Transverse colon (tissue), 4 donors: ENCODE data around the gene NSD1. TPM values are rescaled to one million over a fixed set of nuclear protein-coding genes. Genes with fewer than 3 reads are reported as not detected.

Experiments
- DNase-seq: peaks from one replicate; pipeline ENCODE4 v3.0.0-alpha.2; 2019
- H3K27ac ChIP-seq, 4 donors: fragments of 200-600 bp; sonication (generic); 2 replicates each; pipeline ENCODE4 v1.5.1; 2016 to 2018; ENCODE audit warnings: inconsistent platforms in 4 of 4
- H3K27me3 ChIP-seq: fragments of 200-600 bp; sonication (generic); 2 replicates; pipeline ENCODE4 v1.5.1; 2017; ENCODE audit warnings: inconsistent platforms
- H3K36me3 ChIP-seq, 4 donors: fragments of 200-600 bp; sonication (generic); 2 replicates each; pipeline ENCODE4 v1.5.1; 2017 to 2019; ENCODE audit warnings: inconsistent platforms in 4 of 4
- H3K4me1 ChIP-seq, 4 donors: fragments of 200-600 bp; sonication (generic); 2 replicates each; pipeline ENCODE4 v1.5.1; 2017 to 2020; ENCODE audit warnings: inconsistent platforms in 4 of 4
- H3K4me3 ChIP-seq, 4 donors: fragments of 200-600 bp; sonication (generic); 1 replicate in 1 of 4; 2 replicates in 3 of 4; pipeline versions ENCODE4 v1.5.1 to v1.6.1; 2017 to 2019; ENCODE audit warnings: inconsistent platforms in 4 of 4
- H3K9me3 ChIP-seq, 2 donors: fragments of 200-600 bp; sonication (generic); 2 replicates each; pipeline ENCODE4 v1.5.1; 2017 to 2019; ENCODE audit warnings: inconsistent platforms in 2 of 2
- CTCF ChIP-seq, 5 experiments: fragments of 200-600 bp in 3 of 5; fragments of 450-650 bp in 2 of 5; sonication (generic) in 3 of 5; IDR thresholded peaks; 1 replicate in 2 of 5; 2 replicates in 3 of 5; pipeline ENCODE4 v1.5.1; 2016 to 2017; ENCODE audit warnings: antibody characterized with exemption in 5 of 5, inconsistent platforms in 3 of 5, mild to moderate bottlenecking in 2 of 5, moderate library complexity in 1 of 5
- EP300 ChIP-seq: sonication (generic); formaldehyde crosslinking; IDR thresholded peaks from one replicate; pipeline ENCODE4 v1.6.1; 2017; ENCODE audit warnings: antibody characterized with exemption, low read depth
- POLR2A ChIP-seq: fragments of 450-650 bp; IDR thresholded peaks from one replicate; pipeline ENCODE4 v1.6.1; 2016; ENCODE audit warnings: antibody characterized with exemption, mild to moderate bottlenecking, moderate library complexity
- POLR2AphosphoS5 ChIP-seq, 3 donors: sonication (generic); formaldehyde crosslinking; IDR thresholded peaks; one replicate each; pipeline ENCODE4 v1.6.1; 2016; ENCODE audit warnings: antibody characterized with exemption in 3 of 3
- WGBS, 2 donors: methylation state at CpG; one replicate each; pipeline ENCODE4 v1.1.5; 2018; ENCODE audit warnings: low coverage in 1 of 2; 5-methylcytosine and 5-hydroxymethylcytosine counted together
- in situ Hi-C, 4 donors: fragments of 200-750 bp; cut with MboI; loops; one replicate each; pipeline versions ENCODE4 v1.15.0 to v1.15.1; 2017; ENCODE audit warnings: low sequenced_read_pairs in 3 of 4, low pct_ligation_motif_present in 1 of 4, low pct_unique_long_range_greater_than_20kb in 1 of 4
- intact Hi-C: fragments of 100-400 bp; cut with DNase I; formaldehyde crosslinking; loops from one replicate; pipeline ENCODE4 v1.15.1; 2023; ENCODE audit warnings: low total_unique reads
- total RNA-seq, 4 donors: library from RNA; depleted of rRNA; stranded (reverse); fragments of >200 nt; gene quantifications; one replicate each; pipeline ENCODE4 v1.1.0, GENCODE V29; 2016

The NSD1 gene
- total RNA-seq, 4 donors from 2014 or later: 32.6 to 84.9 (median 60.7) TPM

DNA sequence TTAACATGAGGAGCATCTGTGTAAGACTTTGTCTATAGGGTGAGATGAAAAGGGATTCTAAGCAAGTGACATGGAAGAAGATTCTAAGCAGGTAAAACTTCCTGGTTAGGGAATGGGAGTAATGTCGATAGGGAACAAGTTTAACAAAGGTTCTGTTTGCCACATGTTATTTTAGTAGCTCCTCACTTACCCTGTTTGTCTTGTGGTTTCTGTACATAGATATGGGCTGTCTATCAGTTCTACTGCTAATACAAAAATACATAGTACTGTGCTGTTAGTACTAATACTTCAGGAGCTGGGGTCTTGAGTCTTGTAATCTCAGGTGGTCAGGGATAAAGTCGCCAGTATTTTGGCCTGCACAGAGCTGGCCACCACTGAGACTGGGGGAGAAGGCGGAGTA lies 137.1 kb downstream of the NSD1 start:
- Histone ChIP-seq H3K36me3 (peaks cover 0 to 60% (median 14%) of the 10 kb centered on the region in 4 donors), H3K27me3 (no peaks in the 10 kb centered on the region), H3K4me1 (no peaks in the 10 kb centered on the region), H3K9me3 (no peaks in the 10 kb centered on the region), H3K27ac (no peak overlapping the region), H3K4me3 (no peak overlapping the region)
- in situ Hi-C loops: no loop called here
- intact Hi-C loops: no loop called here
- no peak for DNase-seq
- 93% methylated on average over 3 of the region's 3 CpGs for WGBS, 2 donors
- TF ChIP-seq EP300 (no peak), CTCF (IDR thresholded peaks at IDR 0.05) (no peak), POLR2AphosphoS5 (IDR thresholded peaks at IDR 0.05) (no peak), POLR2A (no peak)

- WGBS, 2 donors: 97 to 100% methylated on average over 1 to 4 of the region's 4 CpGs
- no peaks in the 10 kb centered on the region for H3K27me3 ChIP-seq
- no peak for DNase-seq
- peaks cover 0 to 61% (median 15%) of the 10 kb centered on the region in 4 donors for H3K36me3 ChIP-seq
- TF ChIP-seq POLR2AphosphoS5 (IDR thresholded peaks at IDR 0.05): no peak
- TF ChIP-seq POLR2A: no peak
- no peak for TF ChIP-seq EP300
- no peak for TF ChIP-seq CTCF (IDR thresholded peaks at IDR 0.05)
- H3K27ac ChIP-seq: no peak overlapping the region
- H3K4me3 ChIP-seq: no peak overlapping the region
- H3K4me1 ChIP-seq: no peaks in the 10 kb centered on the region
- in situ Hi-C loops: no loop called here
- intact Hi-C loops: no loop called here
- no peaks in the 10 kb centered on the region for H3K9me3 ChIP-seq
Observed at GRCh38 chr5:177271113-177271512, 137.5 kb downstream of the NSD1 start.

GRCh38 chr5:177275883-177276282 lies 142.3 kb downstream of the NSD1 start:
- TF ChIP-seq CTCF (IDR thresholded peaks at IDR 0.05) (no peak), EP300 (no peak), POLR2A (no peak), POLR2AphosphoS5 (IDR thresholded peaks at IDR 0.05) (no peak)
- Histone ChIP-seq H3K27ac (no peak overlapping the region), H3K9me3 (no peaks in the 10 kb centered on the region), H3K36me3 (peaks cover 0 to 44% (median 17%) of the 10 kb centered on the region in 4 donors), H3K27me3 (no peaks in the 10 kb centered on the region), H3K4me1 (no peaks in the 10 kb centered on the region), H3K4me3 (no peak overlapping the region)
- in situ Hi-C loops: loop anchor here in 2 of 4 donors (25.0 kb wide), 2 partner anchors 139 to 164 kb away; partner anchors contain the start of gene NSD1 (in 1 of the 2)
- DNase-seq: no peak
- WGBS, 2 donors: 96 to 97% methylated on average over 5 to 6 of the region's 6 CpGs
- intact Hi-C loops: no loop called here

- in situ Hi-C loops (loop anchor here in 2 of 4 donors (25.0 kb wide), 2 partner anchors 140 to 165 kb away; partner anchors contain the start of gene NSD1 (in 1 of the 2)), intact Hi-C loops (no loop called here)
- no peaks in the 10 kb centered on the region for H3K4me1 ChIP-seq
- 72% methylated on average over 1 of the region's 1 CpG; no CpG with 5 or more reads in 1 of the 2 donors for WGBS, 2 donors
- peaks cover 0 to 53% (median 22%) of the 10 kb centered on the region in 4 donors for H3K36me3 ChIP-seq
- DNase-seq: no peak
- TF ChIP-seq EP300 (no peak), CTCF (IDR thresholded peaks at IDR 0.05) (no peak), POLR2AphosphoS5 (IDR thresholded peaks at IDR 0.05) (no peak), POLR2A (no peak)
- no peaks in the 10 kb centered on the region for H3K27me3 ChIP-seq
- no peak overlapping the region for H3K4me3 ChIP-seq
- H3K27ac ChIP-seq: no peak overlapping the region
- no peaks in the 10 kb centered on the region for H3K9me3 ChIP-seq
Observed at GRCh38 chr5:177276886-177277285, 143.3 kb downstream of the NSD1 start.
